Astrocyte of the spinal cord (primary cell): ENCODE measurements around the gene AQP1.
A peak's percentile ranks its signal among the peaks of the same experiment; 100 is the strongest.

Experiments
- DNase-seq: peaks from one replicate; pipeline ENCODE4 v3.0.0; 2011; ENCODE audit warnings: low read depth, low spot score
- H3K4me3 ChIP-seq: 2 replicates; pipeline ENCODE4 v1.5.1; 2011; ENCODE audit warnings: low read depth, mild to moderate bottlenecking, low read length, moderate library complexity
- in situ Hi-C: cut with HindIII; loops from 2 replicates; pipeline ENCODE4 v1.10.0; 2017; ENCODE audit warnings: low sequenced_read_pairs
- TF ChIP-seq, protein P1 (sequence below): IDR thresholded peaks from 2 replicates; pipeline ENCODE4 v1.5.1; 2012; ENCODE audit warnings: low read depth, mild to moderate bottlenecking, low read length, inconsistent platforms

AQP1 gene

DNA sequence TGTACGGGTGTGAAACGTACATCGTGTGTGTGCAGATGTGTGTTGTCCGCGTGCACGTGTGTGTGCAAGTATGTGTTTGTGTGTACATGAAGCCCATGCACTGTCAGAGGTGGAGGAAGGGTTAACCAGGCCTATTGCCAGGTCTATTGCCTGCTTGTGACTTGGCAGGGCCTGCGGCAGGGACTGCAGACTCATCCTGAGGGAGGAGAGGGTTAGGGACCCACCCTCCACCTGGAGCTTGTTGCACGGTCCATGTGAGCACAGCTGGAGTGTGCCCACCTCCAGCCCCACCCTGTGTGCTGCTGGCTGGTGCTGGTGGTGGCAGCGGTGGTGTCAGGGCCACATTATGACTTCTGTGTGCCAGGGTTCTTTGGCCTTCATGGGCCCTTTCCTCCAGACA, 7.1 kb upstream of the AQP1 start:
- TF ChIP-seq, protein P1, sequence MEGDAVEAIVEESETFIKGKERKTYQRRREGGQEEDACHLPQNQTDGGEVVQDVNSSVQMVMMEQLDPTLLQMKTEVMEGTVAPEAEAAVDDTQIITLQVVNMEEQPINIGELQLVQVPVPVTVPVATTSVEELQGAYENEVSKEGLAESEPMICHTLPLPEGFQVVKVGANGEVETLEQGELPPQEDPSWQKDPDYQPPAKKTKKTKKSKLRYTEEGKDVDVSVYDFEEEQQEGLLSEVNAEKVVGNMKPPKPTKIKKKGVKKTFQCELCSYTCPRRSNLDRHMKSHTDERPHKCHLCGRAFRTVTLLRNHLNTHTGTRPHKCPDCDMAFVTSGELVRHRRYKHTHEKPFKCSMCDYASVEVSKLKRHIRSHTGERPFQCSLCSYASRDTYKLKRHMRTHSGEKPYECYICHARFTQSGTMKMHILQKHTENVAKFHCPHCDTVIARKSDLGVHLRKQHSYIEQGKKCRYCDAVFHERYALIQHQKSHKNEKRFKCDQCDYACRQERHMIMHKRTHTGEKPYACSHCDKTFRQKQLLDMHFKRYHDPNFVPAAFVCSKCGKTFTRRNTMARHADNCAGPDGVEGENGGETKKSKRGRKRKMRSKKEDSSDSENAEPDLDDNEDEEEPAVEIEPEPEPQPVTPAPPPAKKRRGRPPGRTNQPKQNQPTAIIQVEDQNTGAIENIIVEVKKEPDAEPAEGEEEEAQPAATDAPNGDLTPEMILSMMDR: no peak
- no peak overlapping the region for H3K4me3 ChIP-seq
- in situ Hi-C loops: no loop called here
- no peak for DNase-seq

DNA sequence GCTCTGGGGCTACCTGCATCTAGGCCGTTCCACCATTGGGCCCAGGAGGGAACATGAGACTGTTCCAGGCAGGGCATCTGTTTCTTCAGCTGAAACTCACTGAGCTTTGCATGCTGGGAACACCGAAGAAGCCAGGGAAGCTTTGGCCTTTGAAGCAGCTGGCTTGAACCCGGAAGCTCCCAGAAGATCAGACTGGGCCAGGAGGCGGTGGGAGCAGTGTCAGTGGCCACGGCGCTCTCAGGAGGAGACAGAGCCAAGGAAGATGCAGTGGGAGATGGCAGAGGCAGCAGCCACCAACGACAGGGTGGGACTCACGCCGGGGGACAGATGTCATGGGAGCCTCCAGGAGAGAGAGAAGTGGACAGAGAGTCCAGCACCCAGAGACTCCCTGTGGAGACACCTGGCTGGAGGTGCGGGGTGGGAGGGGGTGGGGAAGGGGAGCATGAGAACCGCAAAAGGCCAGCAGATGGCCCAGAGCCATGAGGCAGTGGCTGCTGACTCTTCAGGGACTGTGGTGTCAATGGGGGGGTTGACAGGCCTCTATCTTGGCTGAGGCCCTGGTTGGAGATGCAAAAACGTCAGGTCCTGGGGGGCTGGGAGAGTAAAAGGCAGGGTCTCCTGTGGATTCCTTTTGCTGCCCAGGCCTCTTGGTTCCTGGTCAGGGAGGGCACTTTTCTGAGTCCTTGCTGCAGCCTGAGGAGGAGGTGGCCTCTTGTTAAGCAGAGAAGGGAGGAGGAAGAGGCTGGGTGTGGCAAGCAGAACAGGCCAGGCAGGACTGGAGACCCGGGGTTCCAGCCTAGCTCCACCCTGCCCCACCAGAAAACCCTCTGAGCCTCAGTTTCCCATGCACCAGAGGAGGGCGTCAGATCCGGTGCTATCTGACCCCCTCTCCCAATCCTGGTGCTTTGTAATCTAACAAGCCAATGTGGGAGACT, 6.3 kb upstream of the AQP1 start:
- TF ChIP-seq, protein P1: no peak
- no peak for DNase-seq
- in situ Hi-C loops: no loop called here
- no peak overlapping the region for H3K4me3 ChIP-seq

DNA sequence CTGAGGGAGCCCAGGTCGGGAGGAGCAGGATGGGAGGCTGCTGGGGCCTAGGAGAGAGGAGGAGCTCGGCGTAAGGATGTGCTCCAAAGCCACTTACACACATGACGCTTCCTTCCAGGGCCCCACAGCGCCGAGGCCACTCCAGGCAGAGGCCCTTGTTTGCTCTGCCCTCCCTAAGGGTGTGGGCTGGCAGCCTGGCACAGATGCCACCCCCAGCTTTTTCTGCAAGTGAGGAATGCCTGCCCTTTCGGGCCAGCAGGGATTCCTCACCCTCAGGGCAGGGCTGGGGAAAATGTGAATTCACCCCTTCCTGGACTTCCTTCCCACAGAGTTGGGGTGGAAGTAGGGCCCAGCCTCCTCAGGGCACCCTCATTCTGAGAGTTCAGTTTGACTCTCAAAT, 5.6 kb upstream of the AQP1 start:
- DNase-seq: no peak
- H3K4me3 ChIP-seq: no peak overlapping the region
- in situ Hi-C loops: no loop called here
- TF ChIP-seq, protein P1: no peak

DNA sequence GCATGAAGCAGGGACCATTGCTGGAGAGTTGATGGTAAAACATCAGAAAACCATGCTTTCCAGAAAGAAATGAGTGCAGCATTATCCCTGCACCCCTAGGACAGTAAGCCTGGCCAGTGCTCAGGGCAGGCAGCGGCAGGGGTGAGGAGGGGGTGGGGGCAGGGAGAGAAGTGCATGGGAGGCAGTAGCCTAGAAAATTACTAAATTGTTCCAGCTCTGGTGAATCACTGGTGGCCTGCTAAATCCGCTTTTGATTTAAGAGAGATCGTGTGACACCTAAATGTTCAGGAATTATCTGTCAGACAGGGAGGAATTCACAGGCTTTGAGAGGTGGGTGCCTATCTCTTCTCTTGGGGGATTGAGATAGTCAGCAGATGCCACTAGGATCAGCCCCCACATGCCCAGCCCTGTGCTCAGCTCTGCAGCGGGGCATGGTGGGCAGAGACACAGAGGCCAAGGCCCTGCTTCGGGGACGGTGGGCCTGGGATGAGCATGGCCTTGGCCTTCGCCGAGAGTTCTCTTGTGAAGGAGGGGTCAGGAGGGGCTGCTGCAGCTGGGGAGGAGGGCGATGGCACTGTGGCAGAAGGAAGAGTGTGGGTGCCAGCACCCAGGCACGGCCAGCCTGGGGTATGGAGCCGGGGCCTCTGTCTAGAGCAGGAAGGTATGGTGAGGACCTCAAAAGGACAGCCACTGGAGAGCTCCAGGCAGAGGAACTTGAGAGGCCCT, 5.0 kb upstream of the AQP1 start:
- no peak for DNase-seq
- in situ Hi-C loops: no loop called here
- H3K4me3 ChIP-seq: no peak overlapping the region
- TF ChIP-seq, protein P1: no peak

DNA sequence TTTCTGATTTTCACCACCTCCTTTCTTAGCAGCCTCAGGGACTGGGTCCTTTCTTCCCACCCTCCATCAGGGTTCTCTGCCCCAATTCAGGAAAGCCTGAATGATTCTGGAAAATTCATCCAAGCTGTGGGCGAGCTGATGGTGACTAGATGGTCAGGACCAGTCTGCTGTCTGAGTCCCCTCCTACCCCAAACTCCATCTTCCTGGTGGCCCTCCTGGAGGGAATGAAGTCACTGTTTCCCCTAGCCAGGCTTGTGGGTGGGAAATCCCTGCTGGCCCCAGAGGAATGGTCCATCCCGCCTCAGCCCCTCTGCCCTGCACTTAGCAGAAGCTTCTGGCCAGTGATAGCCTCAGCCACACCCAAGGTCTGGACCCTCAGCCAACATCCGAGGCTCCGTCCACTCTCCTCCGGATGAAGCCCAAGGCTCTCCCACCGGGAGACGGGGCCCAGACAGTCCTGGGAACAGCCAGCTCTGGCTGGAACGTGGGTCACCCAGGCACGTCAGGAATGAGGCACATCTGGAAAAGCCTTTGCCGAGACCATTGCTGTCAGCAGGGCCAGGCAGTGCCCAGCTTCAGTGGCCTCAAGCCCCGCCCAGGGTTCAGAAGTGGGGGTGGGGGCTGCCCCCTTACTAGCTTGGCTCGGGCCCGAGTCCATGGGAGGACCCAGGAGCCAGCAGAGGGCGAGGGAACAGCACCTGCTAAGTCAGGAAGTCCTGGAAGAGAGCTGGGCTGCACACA, 4.0 kb upstream of the AQP1 start:
- in situ Hi-C loops: no loop called here
- TF ChIP-seq, protein P1: no peak
- no peak overlapping the region for H3K4me3 ChIP-seq
- DNase-seq: no peak

DNA sequence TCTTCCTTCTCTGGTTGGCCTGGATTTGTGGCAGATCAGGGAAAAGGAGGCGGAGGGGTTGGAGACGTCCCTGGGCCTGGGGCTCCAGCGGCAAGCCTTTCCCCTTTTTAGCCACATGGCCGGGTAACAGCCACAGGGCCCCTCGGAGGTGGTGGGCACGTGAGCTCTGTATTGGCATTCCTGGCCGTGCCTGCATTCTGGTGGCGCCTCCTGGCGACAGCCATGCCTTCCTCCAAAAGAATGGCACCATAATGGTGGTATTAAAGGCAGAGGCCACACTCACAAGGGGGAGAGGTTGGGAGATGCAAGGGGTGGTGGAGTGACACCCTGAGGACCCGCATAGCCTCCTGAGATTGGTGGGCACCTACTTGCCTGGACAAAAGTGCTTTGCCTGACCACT, 3.0 kb upstream of the AQP1 start:
- no peak overlapping the region for H3K4me3 ChIP-seq
- in situ Hi-C loops: no loop called here
- DNase-seq: no peak
- TF ChIP-seq, protein P1: peak; percentile 38
